Urothelium cell line (cell line): ENCODE results near the gene PLEKHD1.
A peak's percentile ranks its signal among the peaks of the same experiment; 100 is the strongest.

Source experiments
- DNase-seq: peaks from one replicate; pipeline ENCODE4 v3.0.0; 2011; ENCODE audit warnings: low spot score, mixed read lengths
- FAIRE-seq: peaks from 2 replicates; lab custom pipeline; 2011; peaks lifted over from hg19 to GRCh38; lab: Jason Lieb, UNC

The PLEKHD1 gene

DNA sequence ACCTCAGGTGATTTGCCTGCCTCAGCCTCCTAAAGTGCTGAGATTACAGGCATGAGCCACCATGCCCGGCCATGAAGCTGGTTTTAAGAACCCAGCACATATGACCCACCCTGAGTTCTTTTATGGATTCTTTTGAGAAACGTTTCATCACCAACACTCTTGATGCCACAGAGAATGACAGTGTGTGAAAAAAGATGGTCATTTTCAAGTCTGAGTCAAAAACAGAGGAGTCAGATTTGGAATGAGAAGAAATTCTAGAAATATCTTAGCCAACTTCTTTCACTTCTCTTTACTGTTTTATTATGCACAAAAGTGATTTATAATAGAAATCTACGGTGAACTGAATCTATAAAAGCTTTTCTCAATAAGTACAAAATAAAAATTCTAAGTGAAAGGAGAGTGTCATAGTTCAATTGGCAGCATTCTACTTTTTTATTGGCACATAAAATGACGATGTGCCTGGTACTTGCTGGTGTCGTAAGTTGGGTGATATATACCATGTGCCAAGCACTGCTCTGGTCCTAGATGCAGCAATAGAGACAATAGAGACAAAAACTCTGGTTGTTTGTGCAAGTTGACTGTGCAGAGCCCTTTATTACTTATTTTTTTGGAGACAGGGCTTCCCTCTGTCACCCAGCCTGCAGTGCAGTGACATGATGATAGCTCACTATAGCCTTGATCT, 56.3 kb downstream of the PLEKHD1 start:
- no peak for FAIRE-seq
- no peak for DNase-seq

DNA sequence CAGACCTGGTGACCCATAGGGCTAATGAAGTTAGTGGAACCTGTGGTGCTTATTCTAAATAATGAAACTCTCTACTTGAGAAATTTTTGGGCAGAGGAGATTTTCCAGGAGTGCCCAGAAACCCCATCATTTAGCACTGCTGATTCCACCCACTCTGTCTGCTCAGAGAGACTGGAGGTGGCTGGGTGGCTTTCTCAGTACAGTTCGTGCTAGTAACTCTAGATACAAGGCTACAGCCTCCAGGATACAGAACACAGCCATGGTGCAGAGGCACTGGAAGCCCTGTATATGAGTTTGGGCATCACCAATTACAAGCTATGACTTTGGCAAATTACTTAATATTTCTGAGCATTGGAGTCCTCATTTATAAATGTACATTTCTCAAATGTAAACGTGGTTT, 57.8 kb downstream of the PLEKHD1 start:
- DNase-seq (no peak), FAIRE-seq (no peak)

DNA sequence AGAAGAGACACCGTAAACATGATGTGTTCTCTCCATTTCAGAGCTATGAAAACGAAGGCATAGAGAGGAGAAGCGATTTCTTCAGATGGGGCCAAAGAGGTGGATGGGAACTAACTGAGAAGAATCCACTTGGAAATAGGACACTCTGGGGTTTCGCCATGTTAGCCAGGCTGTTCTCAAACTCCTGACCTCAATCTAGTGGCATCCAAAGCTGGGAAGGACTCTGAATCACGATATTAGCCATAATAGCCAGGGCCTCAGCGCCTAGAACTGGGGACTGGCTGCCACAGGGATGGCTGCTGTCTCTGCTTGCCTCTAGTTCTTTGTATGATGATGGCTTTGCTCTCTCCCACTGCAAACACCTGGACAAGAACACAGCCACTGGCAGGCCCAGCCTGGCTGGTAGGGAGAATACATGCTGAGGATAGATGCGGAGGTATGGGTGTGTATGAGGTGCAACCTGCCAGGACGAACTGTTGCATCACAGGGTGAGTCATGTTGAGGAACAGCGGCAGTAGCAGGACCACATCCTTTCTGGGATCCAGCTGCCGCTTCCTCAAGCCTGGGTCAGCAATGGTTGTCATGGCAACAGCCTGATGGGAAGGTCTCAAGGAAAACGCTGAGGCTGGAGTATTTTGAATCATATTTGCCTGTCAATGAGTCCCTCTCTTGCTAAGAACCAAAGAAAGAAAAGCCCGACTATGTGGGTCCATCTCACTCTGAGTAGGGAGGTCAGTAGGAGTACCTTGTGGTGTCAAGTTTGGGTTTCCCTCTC, 59.0 kb downstream of the PLEKHD1 start:
- DNase-seq: peak; percentile 98
- FAIRE-seq: peak; percentile 100

DNA sequence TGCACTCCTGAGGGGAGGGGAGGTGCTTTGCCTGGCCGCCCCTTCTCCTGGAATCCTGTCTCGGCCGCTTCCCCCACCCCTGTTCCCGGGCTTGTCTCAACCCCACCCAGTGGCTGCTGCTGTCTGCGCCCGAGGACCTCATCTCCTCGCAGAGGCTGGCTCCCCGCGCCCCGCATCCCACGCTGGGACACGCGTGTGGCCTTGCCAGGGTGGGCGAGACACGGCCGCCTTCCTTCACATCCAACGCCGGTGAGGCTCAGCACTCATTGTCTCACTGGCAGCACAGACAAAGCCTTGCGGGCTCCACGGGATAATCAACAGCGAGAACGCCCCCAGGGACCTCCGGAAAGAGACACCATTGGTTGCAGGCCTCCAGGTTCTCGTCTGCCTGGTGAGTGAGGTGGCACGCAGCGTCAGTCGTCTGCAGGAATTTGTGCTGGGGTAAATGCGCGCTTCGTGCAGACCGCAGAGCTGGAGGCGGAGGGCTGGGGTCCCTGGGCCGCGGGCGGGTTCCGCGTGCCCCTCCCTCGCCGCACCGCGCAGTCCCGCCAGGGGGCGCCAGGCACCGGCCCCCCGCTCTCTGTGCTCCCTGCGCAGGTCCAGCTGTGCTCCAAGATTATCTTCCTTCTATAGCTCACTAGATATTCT, 63.3 kb downstream of the PLEKHD1 start:
- no peak for DNase-seq
- FAIRE-seq: peak; percentile 68

- FAIRE-seq (no peak), DNase-seq (no peak)
These were observed 64.0 kb downstream of the PLEKHD1 start for GRCh38 chr14:69548566-69548965.

DNA sequence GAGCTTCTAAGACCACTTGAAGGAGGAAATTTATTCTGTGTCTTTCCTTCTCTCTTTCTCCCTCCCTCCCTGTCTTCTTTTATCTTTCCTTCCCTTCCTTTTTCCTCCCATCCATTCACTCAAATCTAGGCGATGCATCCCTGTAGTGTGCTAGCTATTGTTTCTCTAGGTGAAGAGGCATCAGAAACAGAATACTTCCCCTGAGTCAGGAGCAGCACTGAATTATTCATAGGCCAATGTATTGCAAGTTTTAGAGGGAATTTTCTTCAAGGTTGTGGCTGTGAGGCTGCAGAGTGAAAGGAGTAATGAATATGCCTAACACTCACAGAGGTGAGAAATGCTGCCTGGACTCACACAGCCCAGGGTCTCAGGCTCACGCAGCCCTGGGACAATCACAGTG, 67.0 kb downstream of the PLEKHD1 start:
- DNase-seq (no peak), FAIRE-seq (no peak)

DNA sequence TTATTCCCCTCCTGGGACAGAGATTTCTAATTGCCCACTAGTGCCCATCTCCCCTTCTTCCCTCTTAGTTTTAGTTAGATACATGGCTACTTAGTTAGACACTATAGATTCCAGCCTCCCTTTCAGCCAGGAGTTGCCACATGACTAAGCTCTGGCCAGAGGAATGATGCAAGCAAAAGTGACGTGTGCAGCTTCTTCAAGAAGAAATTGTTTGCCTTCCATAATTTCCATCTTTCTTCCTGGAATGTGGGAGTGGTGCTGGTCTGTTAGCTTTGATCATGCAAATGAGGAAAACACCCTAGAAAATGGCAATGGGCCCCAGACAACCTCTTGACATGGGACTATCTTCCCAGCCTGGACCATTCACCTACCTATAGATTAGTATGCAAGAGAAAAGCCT, 68.7 kb downstream of the PLEKHD1 start:
- peak; percentile 71 for FAIRE-seq
- no peak for DNase-seq

- FAIRE-seq (no peak), DNase-seq (no peak)
These were observed 70.0 kb downstream of the PLEKHD1 start for GRCh38 chr14:69554500-69554899.

GRCh38 chr14:69558774-69559173, 74.2 kb downstream of the PLEKHD1 start:
- DNase-seq (no peak), FAIRE-seq (no peak)

DNA sequence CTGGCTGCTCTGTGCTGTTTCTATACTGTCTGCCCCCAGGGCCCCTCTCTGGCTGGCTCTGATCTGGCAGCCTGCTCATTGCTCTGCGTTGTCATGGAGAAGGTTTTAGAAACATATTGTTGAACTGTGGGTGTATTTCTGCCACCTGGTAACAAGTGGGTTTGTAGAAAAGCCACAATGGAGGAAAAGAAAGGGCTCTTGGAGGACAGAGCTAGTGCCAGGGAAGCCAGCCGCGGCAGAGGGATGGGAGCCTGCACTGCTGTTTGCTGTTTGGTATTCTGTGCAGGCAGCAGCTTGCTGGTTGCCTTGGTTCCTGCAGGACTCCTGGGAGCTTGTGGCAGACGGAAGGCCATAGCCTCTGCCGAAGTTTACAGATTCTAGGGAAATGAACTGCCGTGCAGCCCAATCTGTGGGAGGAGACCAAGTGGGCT, 75.1 kb downstream of the PLEKHD1 start:
- peak; percentile 58 for FAIRE-seq
- DNase-seq: no peak

GRCh38 chr14:69560826-69561225, 76.3 kb downstream of the PLEKHD1 start:
- FAIRE-seq: no peak

DNA sequence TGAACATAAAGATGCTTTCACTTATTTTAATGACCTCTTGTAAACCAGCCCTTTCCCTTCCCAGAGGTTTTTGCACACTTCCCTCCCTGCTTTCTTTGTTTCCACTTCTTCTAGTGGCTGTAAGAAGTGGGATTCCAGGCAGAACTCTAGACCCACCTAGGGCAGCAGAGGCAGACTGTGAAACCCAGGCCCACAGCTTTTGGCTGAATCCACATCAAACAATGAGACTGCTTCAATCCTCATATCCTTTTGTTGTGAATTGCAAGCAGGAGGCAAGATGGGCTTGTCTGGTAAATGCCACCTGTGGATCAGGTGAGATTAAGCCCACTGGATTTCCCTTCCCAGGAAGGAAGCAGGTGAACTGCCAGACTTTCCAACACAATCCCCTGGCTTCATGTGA, 77.4 kb downstream of the PLEKHD1 start:
- DNase-seq (no peak), FAIRE-seq (no peak)

More at GRCh38 chr14:69560826-69561225, 76.3 kb downstream of the PLEKHD1 start:
- no peak for DNase-seq

GRCh38 chr14:69567563-69567962, 83.0 kb downstream of the PLEKHD1 start:
- no peak for DNase-seq

GRCh38 chr14:69569859-69570258, 85.3 kb downstream of the PLEKHD1 start:
- DNase-seq: no peak
- no peak for FAIRE-seq

More at GRCh38 chr14:69567563-69567962, 83.0 kb downstream of the PLEKHD1 start:
- FAIRE-seq: peak; percentile 96

DNA sequence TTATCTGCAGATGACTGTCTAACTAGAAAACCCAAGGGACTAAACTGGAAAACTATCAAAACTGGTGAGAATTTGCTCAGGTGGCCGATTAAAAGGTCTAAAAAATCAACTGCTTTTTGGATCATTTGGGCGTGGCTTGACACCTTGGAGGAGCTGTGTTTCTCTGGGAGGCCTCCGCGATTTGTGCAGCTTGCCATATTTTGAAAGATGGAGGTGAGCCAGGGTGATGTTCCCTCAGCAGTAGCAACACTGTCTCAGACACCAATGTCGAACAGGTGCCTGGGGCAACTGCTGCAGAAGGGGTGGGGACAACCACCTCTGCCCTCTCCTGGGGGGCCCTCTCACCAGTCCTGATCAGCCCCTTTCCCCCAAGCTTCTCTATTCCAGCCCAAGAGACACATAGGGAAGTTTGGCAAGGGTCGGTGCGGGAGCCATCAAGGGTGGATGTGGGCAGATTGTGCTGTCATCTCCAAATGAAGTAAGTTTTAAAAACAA, 86.4 kb downstream of the PLEKHD1 start:
- FAIRE-seq (peak; percentile 82), DNase-seq (no peak)

DNA sequence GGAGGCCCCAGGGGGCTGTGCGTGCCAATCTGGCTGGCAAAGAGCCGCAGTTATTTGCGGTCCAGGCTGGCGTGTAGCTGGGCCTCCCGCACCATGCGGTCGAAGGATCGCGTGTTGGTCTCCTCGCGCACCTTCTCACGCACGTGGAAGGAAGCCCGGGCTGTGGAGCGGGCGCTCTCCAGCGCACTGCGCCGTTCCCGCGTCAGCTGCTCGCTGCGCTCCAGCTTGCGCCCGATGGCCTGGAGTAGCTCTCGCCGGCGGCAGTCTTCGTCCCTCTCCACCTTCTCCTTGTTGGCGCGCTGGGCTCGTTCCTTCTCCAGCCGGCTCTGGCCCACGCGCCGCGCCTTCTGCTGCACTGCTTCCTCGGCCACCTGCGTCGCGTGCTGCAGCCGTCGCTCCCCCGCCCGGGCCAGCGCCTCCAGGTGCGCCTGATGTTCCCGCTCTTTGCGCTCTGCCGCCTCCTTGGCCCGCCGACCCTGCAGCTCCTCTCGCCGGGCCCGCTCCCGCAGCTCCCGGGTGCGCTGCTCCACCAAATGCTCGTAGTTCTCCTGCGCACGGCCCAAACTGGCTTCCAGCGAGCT, 87.0 kb downstream of the PLEKHD1 start:
- DNase-seq (no peak), FAIRE-seq (peak; percentile 40)

DNA sequence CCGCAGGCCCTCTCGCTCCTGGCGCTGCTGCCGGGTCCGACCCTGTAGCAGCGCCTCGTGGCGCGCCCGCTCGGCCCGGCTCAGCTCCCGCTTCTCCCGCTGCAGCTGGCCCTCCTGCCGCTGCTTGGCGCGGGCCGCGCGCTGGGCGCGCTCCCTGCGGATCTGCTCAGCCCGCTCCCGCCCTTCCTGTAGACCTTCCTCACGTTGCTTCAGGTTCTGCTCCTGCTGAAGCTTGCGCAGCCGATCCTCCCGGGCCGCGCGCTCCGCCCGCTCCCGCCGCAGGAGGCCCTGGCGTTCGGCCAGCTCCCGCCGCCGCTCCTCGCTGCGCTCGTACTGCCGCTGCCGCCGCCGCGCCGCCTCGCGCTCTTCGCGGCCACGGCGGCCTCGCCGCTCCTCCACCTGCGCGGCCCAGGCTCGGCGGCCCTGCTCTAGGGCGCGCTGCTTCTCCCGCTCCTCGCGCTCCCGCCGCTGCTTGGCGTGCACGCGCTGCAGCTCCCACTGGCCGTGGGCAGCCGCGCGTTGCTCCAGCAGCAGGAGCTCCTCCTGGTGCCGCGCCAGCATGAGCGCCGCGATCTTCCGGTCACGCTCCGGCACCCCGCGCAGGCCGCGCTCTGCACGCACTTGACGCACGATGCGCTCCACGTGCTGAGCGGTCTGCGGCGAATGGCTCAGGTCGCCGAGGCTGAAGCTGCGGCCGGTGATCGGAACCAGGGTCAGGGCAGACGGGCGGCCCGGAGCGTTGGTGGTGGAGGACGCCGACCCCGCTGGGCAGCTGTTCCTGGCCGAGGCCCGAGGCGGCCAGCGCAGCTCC, 87.7 kb downstream of the PLEKHD1 start:
- FAIRE-seq: no peak
- DNase-seq: peak; percentile 48

GRCh38 chr14:69572841-69573135, 88.3 kb downstream of the PLEKHD1 start:
- DNase-seq (no peak), FAIRE-seq (no peak)

- DNase-seq: no peak
- no peak for FAIRE-seq
These were observed 88.8 kb downstream of the PLEKHD1 start for GRCh38 chr14:69573205-69573830.

DNA sequence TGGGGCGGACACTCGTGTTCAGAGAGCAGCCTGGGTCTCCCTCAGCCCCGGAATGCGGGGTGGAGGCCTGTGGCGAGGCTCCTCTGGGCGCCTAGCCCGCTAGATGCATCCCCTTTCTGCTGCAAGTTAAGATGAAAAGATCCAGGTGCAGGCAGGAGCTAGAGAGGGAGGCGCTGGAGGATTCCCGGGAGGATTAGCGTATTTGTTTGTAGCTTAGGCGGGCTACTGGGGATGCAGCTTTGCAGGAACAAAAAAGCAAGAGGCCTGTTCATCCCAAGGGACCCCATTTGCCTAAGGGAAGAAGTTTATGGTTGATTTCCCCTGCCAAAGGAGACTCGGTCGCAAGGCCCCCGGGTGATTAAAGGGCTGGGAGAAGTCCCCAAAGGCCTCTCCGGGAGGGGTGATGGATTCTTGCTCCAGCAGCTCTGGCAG, 89.3 kb downstream of the PLEKHD1 start:
- FAIRE-seq: no peak
- peak; percentile 57 for DNase-seq
